GM12892 (cell line): ENCODE results near the gene ACTG1.

ENCODE experiments used
- POLR2A ChIP-seq: IDR thresholded peaks from 2 replicates; pipeline ENCODE4 v1.6.1; 2011; ENCODE audit warnings: low read depth, low read length, control low read depth
- POLR2AphosphoS5 ChIP-seq: IDR thresholded peaks from 2 replicates; pipeline ENCODE4 v1.6.1; 2011; ENCODE audit warnings: low read depth, low read length, control low read depth

- TF ChIP-seq POLR2AphosphoS5 (no peak), POLR2A (no peak)
Observed at GRCh38 chr17:81550830-81551457, 38.3 kb upstream of the ACTG1 start.
